NCI-H524 treated with DMSO at 0.1 percent for 48 hours (cell line): Measurements from ENCODE around the gene CD6.
"Not testable (repeated sequence)": the region's sequence is repeated elsewhere in the genome, so short reads cannot be mapped to it uniquely, and the experiment has no call there.

Source experiments
- DNase-seq: peaks from one replicate; lab custom pipeline; 2025; lab: John Stamatoyannopoulos, UW

CD6 gene

GRCh38 chr11:61056571-61056970, 85.1 kb downstream of the CD6 start:
- no peak for DNase-seq

GRCh38 chr11:61056981-61057380, 85.5 kb downstream of the CD6 start:
- DNase-seq: no peak

- no peak for DNase-seq
These were observed 86.1 kb downstream of the CD6 start for GRCh38 chr11:61057615-61058014.

- DNase-seq: no peak
These were observed 87.2 kb downstream of the CD6 start for GRCh38 chr11:61058583-61059259.

GRCh38 chr11:61059260-61059752, 87.8 kb downstream of the CD6 start:
- DNase-seq: no peak

GRCh38 chr11:61061081-61061826, 89.8 kb downstream of the CD6 start:
- DNase-seq: no peak

GRCh38 chr11:61062181-61062930, 90.9 kb downstream of the CD6 start:
- no peak for DNase-seq

GRCh38 chr11:61065236-61065635, 93.8 kb downstream of the CD6 start:
- DNase-seq: not testable (repeated sequence)

- no peak for DNase-seq
These were observed 94.6 kb downstream of the CD6 start for GRCh38 chr11:61065955-61066638.

GRCh38 chr11:61066645-61067044, 95.2 kb downstream of the CD6 start:
- DNase-seq: no peak

GRCh38 chr11:61067782-61068446, 96.4 kb downstream of the CD6 start:
- DNase-seq: no peak

- no peak for DNase-seq
These were observed 97.1 kb downstream of the CD6 start for GRCh38 chr11:61068581-61068980.

- no peak for DNase-seq
These were observed 97.9 kb downstream of the CD6 start for GRCh38 chr11:61069427-61069826.
